B cell (primary cell): Measurements from ENCODE around the gene SETD6. TPM values are rescaled to one million over a fixed set of nuclear protein-coding genes. Genes with fewer than 3 reads are reported as not detected.

Experiments
- ATAC-seq: fragments of 200-7000 bp; cut with Tn5 transposase; one replicate; pipeline ENCODE4 v1.10.0; 2021; ENCODE audit warnings: low read depth, mild to moderate bottlenecking, moderate number of reproducible peaks, moderate library complexity
- CTCF ChIA-PET: fragments of 350-600 bp; sonication (Branson Sonifier 250); formaldehyde crosslinking; loops from one replicate; lab custom pipeline; 2021; ENCODE audit warnings: antibody characterized with exemption, inconsistent platforms; lab: Charles Lee
- POLR2A ChIA-PET: fragments of 350-600 bp; sonication (Branson Sonifier 250); formaldehyde crosslinking; loops from one replicate; lab custom pipeline; 2021; ENCODE audit warnings: antibody characterized with exemption; lab: Charles Lee
- DNase-seq: peaks from one replicate; pipeline ENCODE4 v3.0.0; 2013
- H2AFZ ChIP-seq: 2 replicates; pipeline ENCODE4 v1.6.1; 2012; ENCODE audit warnings: mild to moderate bottlenecking, low read depth, low read length; ENCODE audit not compliant: insufficient read depth, poor library complexity, severe bottlenecking
- H3K27ac ChIP-seq, 2 donors: 1 replicate in 1 of 2; 2 replicates in 1 of 2; pipeline ENCODE4 v1.5.1; 2012 to 2013; ENCODE audit warnings: low read length in 2 of 2, mild to moderate bottlenecking in 2 of 2, moderate library complexity in 1 of 2
- H3K27me3 ChIP-seq, 4 experiments: fragments of 200-600 bp in 1 of 4; sonication (generic) in 1 of 4; replicated peaks in 1 of 4; 1 replicate in 2 of 4; 2 replicates in 2 of 4; pipeline versions ENCODE4 v1.6.1 to v1.7.0; 2013 to 2016; ENCODE audit warnings: low read length in 3 of 4, mild to moderate bottlenecking in 2 of 4, mixed read lengths in 1 of 4, moderate library complexity in 1 of 4; ENCODE audit not compliant: insufficient read depth in 4 of 4, control insufficient read depth in 3 of 4; ENCODE audit errors: control extremely low read depth in 1 of 4
- H3K36me3 ChIP-seq, 2 experiments: replicated peaks in 1 of 2; 1 replicate in 1 of 2; 2 replicates in 1 of 2; pipeline versions ENCODE4 v1.6.1 to v1.7.1; 2013; ENCODE audit warnings: low read length in 1 of 2; ENCODE audit not compliant: insufficient read depth in 2 of 2, control insufficient read depth in 1 of 2; ENCODE audit errors: control extremely low read depth in 1 of 2, extremely low read depth in 1 of 2
- H3K4me1 ChIP-seq, 2 donors: fragments of 200-600 bp in 1 of 2; sonication (generic) in 1 of 2; 1 replicate in 1 of 2; 2 replicates in 1 of 2; pipeline versions ENCODE4 v1.5.1 to v1.6.1; 2013 to 2017; ENCODE audit warnings: low read length in 2 of 2; ENCODE audit not compliant: control insufficient read depth in 2 of 2, insufficient read depth in 2 of 2
- H3K4me2 ChIP-seq: replicated peaks from 2 replicates; pipeline ENCODE3; 2012; ENCODE audit warnings: mild to moderate bottlenecking, low read depth, low read length; ENCODE audit not compliant: poor library complexity, severe bottlenecking
- H3K4me3 ChIP-seq, 5 experiments: fragments of 200-600 bp in 1 of 5; sonication (generic) in 1 of 5; 1 replicate in 3 of 5; 2 replicates in 2 of 5; pipeline versions ENCODE4 v1.5.1 to v1.7.0; 2011 to 2016; ENCODE audit warnings: low read length in 4 of 5, mild to moderate bottlenecking in 4 of 5, low read depth in 2 of 5, control low read depth in 1 of 5, moderate library complexity in 1 of 5; ENCODE audit not compliant: insufficient read depth in 1 of 5; ENCODE audit errors: control extremely low read depth in 1 of 5, extremely low read depth in 1 of 5
- H3K79me2 ChIP-seq: fragments of 200-600 bp; sonication (generic); one replicate; pipeline ENCODE4 v1.6.0; 2016; ENCODE audit warnings: low read length; ENCODE audit not compliant: control insufficient read depth, insufficient read depth
- H3K9ac ChIP-seq: fragments of 200-600 bp; sonication (generic); 2 replicates; pipeline ENCODE4 v1.6.1; 2017; ENCODE audit warnings: mild to moderate bottlenecking, low read length, moderate library complexity
- H3K9me3 ChIP-seq, 3 donors: one replicate each; pipeline versions ENCODE4 v1.6.1 to v1.7.1; 2013; ENCODE audit warnings: low read length in 2 of 3; ENCODE audit not compliant: control insufficient read depth in 2 of 3, insufficient read depth in 1 of 3; ENCODE audit errors: control extremely low read depth in 1 of 3
- H4K20me1 ChIP-seq: 2 replicates; pipeline ENCODE4 v1.6.0; 2012; ENCODE audit warnings: mild to moderate bottlenecking, low read length; ENCODE audit not compliant: insufficient read depth, control insufficient read depth, poor library complexity, severe bottlenecking
- H3K27ac Mint-ChIP-seq: one replicate; pipeline ENCODE4 v1.8.0; 2021; ENCODE audit warnings: mixed read lengths
- H3K27me3 Mint-ChIP-seq: one replicate; pipeline ENCODE4 v1.8.0; 2021; ENCODE audit warnings: mixed read lengths
- H3K4me1 Mint-ChIP-seq: one replicate; pipeline ENCODE4 v1.8.0; 2021; ENCODE audit warnings: mixed read lengths
- H3K4me3 Mint-ChIP-seq: one replicate; pipeline ENCODE4 v1.8.0; 2021; ENCODE audit warnings: mixed read lengths
- H3K9me3 Mint-ChIP-seq: one replicate; pipeline ENCODE4 v1.8.0; 2022; ENCODE audit warnings: mixed read lengths; ENCODE audit not compliant: insufficient read depth
- CTCF ChIP-seq: fragments of 200-600 bp; IDR thresholded peaks from one replicate; pipeline ENCODE4 v1.8.0; 2022; ENCODE audit warnings: antibody characterized with exemption, mild to moderate bottlenecking
- EZH2 ChIP-seq: IDR thresholded peaks from 2 replicates; pipeline ENCODE4 v1.6.1; 2012; ENCODE audit warnings: borderline replicate concordance, low read depth, mild to moderate bottlenecking, moderate library complexity, low read length; ENCODE audit not compliant: insufficient read depth, poor library complexity, severe bottlenecking
- WGBS: methylation state at CpG from one replicate; pipeline ENCODE4 v1.1.5; 2013; ENCODE audit warnings: missing lambda C conversion rate; ENCODE audit not compliant: insufficient coverage; 5-methylcytosine and 5-hydroxymethylcytosine counted together
- intact Hi-C: fragments of 100-400 bp; cut with micrococcal nuclease; formaldehyde crosslinking; loops from one replicate; pipeline ENCODE4 v1.10.0; 2022
- polyA plus RNA-seq: library from polyadenylated mRNA; depleted of rRNA; stranded (reverse); fragments of >200 nt; gene quantifications from 2 replicates; pipeline ENCODE4 v1.2.3, GENCODE V29; 2012
- total RNA-seq, 2 donors: library from RNA; stranded (reverse); fragments of 120-200 nt in 1 of 2; gene quantifications; 1 replicate in 1 of 2; 2 replicates in 1 of 2; pipeline versions ENCODE4 v1.2.3 to v1.2.4, GENCODE V29; 2013 to 2022

Gene SETD6
- total and polyA plus RNA-seq, 2 donors (not counting 1 experiment from before 2014, with no cell fraction given) = 24.2 to 37.4 TPM

GRCh38 chr16:58508671-58509251, 6.6 kb upstream of the SETD6 start:
- ChIA-PET POLR2A (no interaction called here), CTCF (interaction anchor here (2.4 kb wide), 1 partner anchor 247 kb away, joined by 7 read pairs; no protein-coding TSS in a partner anchor)
- H3K4me1 ChIP-seq = no peaks in the 10 kb centered on the region
- no peaks in the 10 kb centered on the region for H4K20me1 ChIP-seq
- H3K27me3 Mint-ChIP-seq = no peaks in the 10 kb centered on the region
- H3K9me3 ChIP-seq = no peaks in the 10 kb centered on the region
- no peaks in the 10 kb centered on the region for H3K79me2 ChIP-seq
- no peak overlapping the region for H3K27ac Mint-ChIP-seq
- 86% methylated on average over 4 of the region's 5 CpGs for WGBS
- no peak overlapping the region for H3K4me3 Mint-ChIP-seq
- H3K27ac ChIP-seq = no peak overlapping the region
- no peak overlapping the region for H2AFZ ChIP-seq
- TF ChIP-seq CTCF (no peak), EZH2 (no peak)
- no peaks in the 10 kb centered on the region for H3K36me3 ChIP-seq
- H3K4me3 ChIP-seq = no peak overlapping the region
- no peaks in the 10 kb centered on the region for H3K9me3 Mint-ChIP-seq
- peaks cover 0 to 8% (median 0%) of the 10 kb centered on the region in 4 experiments for H3K27me3 ChIP-seq
- H3K9ac ChIP-seq = no peak overlapping the region
- H3K4me1 Mint-ChIP-seq = peaks cover 1% of the 10 kb centered on the region
- intact Hi-C loops = no loop called here
- ATAC-seq (no peak), DNase-seq (no peak)
- H3K4me2 ChIP-seq = no peak overlapping the region

GRCh38 chr16:58509256-58510096, 5.8 kb upstream of the SETD6 start:
- no peaks in the 10 kb centered on the region for H3K36me3 ChIP-seq
- H3K4me1 ChIP-seq = no peaks in the 10 kb centered on the region
- no peak overlapping the region for H3K4me2 ChIP-seq
- DNase-seq (no peak), ATAC-seq (no peak)
- no peaks in the 10 kb centered on the region for H3K9me3 Mint-ChIP-seq
- H3K27me3 Mint-ChIP-seq = no peaks in the 10 kb centered on the region
- intact Hi-C loops = no loop called here
- no peak overlapping the region for H3K9ac ChIP-seq
- no peak overlapping the region for H3K4me3 ChIP-seq
- ChIA-PET CTCF (interaction anchor here (0.6 to 2.9 kb wide), 4 partner anchors 151 to 247 kb away, joined by 3 to 23 read pairs (median 10); no protein-coding TSS in a partner anchor), POLR2A (no interaction called here)
- no peaks in the 10 kb centered on the region for H3K9me3 ChIP-seq
- H3K4me1 Mint-ChIP-seq = peaks cover 1% of the 10 kb centered on the region
- 97% methylated on average over 6 of the region's 9 CpGs for WGBS
- H2AFZ ChIP-seq = no peak overlapping the region
- no peak overlapping the region for H3K27ac ChIP-seq
- no peak overlapping the region for H3K4me3 Mint-ChIP-seq
- no peak overlapping the region for H3K27ac Mint-ChIP-seq
- H3K27me3 ChIP-seq = peaks cover 0 to 1% (median 0%) of the 10 kb centered on the region in 4 experiments
- no peak for TF ChIP-seq CTCF
- no peak for TF ChIP-seq EZH2
- no peaks in the 10 kb centered on the region for H3K79me2 ChIP-seq
- H4K20me1 ChIP-seq = no peaks in the 10 kb centered on the region
